Renal cortical epithelial cell (primary cell): ENCODE data around the gene HPD. TPM values are rescaled to one million over a fixed set of nuclear protein-coding genes. Genes with fewer than 3 reads are reported as not detected.

Source experiments
- DNase-seq: peaks from one replicate; pipeline ENCODE4 v3.0.0-alpha.2; 2011; ENCODE audit warnings: low read depth
- total RNA-seq: library from RNA; depleted of rRNA; stranded (reverse); fragments of >200 nt; gene quantifications from 2 replicates; pipeline ENCODE4 v1.2.3, GENCODE V29; 2014

The HPD gene
- total RNA-seq, 1 donor from 2014 or later = 2.1 TPM

DNA sequence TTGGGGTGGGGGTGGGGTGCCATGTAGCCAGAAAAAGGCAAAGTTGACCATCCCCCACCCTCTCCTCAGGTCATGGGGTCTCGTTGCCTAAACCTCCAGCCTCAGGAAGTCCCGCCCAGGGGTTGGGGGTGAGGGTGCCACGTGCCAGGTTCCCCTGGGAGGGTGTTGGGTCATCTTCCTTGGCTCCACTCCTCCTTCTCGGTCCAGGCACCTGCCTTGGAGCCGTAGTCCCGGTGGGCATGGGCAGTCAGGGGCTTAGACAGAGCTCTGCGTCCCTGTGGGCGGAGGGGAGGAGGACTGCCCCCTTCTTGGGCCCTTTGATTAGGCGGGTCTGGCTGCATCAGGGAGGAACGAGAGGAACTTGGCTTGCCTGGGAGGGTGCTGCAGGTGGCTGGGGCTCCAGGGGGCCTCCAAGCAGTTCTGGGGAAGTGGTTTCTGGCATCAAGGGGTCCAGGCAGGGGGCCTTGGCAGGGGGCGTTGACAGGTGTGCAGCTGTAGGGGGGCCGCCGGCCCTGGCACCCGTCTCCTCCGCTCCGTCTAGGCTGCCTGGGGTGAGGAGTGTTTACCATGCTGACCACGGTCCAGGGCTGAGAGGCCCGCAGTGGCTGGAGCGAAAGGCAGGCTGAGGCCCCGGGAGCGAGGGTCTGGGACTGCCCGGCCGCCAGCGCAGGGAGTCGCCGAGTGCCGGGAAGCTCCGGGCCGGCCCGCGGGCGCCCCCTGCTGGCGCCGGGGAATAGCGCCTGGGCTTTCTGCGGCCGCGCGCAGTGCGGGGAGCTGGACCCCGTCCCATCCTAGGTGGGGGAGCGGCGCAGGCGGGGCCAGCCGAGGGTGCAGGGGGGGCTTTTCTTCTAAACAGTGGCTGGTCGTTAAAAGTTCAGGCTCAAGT lies 47.0 kb downstream of the HPD start:
- DNase-seq = no peak

- no peak for DNase-seq
Observed at GRCh38 chr12:121810833-121811433, 47.7 kb downstream of the HPD start.

DNA sequence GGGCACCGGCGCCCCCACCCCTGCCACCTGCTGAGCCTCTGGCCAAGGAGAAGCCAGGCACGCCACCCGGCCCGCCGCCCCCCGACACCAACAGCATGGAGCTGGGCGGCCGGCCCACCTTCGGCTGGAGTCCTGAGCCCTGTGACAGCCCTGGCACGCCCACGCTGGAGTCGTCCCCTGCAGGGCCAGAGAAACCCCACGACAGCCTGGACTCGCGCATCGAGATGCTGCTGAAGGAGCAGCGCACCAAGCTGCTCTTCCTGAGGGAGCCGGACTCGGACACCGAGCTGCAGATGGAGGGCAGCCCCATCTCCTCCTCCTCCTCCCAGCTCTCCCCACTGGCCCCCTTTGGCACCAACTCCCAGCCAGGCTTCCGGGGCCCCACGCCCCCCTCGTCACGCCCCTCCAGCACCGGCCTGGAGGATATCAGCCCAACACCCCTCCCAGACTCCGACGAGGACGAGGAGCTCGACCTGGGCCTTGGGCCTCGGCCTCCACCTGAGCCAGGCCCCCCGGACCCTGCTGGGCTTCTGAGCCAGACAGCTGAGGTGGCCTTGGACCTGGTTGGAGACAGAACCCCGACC lies 48.3 kb downstream of the HPD start:
- no peak for DNase-seq

- no peak for DNase-seq
Observed at GRCh38 chr12:121809712-121810116, 48.9 kb downstream of the HPD start.

DNA sequence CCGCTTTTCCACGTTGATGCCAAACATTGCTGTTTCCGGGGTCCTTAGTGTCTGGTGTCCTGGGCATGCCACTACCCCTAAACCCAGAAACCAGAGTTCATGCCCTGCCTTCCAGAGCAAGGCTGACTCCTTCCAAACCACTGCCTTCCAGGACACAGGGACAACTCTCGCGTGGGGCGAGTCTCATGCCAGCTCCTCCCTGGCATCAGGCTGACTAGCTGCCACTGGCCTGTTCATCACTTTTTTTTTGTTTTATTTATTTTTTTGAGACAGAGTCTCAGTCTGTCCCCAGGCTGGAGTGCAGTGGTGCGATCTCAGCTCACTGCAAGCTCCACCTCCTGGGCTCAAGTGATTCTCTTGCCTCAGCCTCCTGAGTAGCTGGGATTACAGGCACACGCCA lies 50.0 kb downstream of the HPD start:
- DNase-seq = no peak

- DNase-seq = no peak
Observed at GRCh38 chr12:121807642-121808347, 50.9 kb downstream of the HPD start.

DNA sequence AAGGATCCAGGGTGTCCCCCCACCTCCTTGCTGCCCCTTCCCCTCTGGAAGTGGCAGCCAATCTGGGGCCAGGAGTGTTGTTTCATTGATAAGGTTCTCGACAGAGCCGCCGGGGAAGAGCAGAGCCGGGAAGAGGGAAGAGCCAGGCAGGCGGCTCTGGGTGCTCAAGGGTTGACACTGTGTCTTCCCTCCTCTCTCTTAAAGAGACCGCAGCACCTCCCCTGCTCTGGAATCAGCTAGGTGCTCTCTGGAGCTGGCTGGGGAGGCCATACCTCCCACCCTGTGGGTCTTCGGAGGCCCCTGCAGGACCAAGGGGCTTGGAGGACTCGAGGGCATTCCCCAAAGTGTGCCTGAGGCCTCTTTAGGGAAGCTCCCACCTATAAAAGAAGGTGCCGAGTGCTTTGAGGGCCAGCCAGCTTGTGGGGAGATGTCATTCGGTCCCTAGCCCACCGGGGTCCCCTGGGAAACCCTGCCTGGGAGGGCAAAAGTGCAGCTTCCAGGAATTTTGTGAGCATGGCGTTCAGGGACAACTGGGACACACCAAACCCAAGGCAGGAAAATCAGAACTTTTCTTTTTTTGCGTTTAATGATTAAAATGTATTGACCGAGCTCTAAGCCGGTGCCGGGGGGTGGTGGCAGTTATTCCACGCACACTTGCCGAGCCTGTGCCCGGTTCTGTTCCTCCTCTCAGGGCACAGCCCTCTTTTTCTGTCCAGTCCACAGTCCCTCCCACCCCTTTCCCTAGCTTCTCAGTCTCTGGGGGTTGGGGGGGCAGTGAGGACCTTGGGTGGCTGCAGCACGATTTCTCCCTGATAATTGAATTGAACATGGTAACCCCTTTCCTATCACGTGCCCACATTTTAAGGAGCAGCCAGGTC lies 51.9 kb downstream of the HPD start:
- DNase-seq = no peak

GRCh38 chr12:121806009-121806545 lies 52.6 kb downstream of the HPD start:
- DNase-seq = no peak

- no peak for DNase-seq
Observed at GRCh38 chr12:121805171-121806008, 53.3 kb downstream of the HPD start.

DNA sequence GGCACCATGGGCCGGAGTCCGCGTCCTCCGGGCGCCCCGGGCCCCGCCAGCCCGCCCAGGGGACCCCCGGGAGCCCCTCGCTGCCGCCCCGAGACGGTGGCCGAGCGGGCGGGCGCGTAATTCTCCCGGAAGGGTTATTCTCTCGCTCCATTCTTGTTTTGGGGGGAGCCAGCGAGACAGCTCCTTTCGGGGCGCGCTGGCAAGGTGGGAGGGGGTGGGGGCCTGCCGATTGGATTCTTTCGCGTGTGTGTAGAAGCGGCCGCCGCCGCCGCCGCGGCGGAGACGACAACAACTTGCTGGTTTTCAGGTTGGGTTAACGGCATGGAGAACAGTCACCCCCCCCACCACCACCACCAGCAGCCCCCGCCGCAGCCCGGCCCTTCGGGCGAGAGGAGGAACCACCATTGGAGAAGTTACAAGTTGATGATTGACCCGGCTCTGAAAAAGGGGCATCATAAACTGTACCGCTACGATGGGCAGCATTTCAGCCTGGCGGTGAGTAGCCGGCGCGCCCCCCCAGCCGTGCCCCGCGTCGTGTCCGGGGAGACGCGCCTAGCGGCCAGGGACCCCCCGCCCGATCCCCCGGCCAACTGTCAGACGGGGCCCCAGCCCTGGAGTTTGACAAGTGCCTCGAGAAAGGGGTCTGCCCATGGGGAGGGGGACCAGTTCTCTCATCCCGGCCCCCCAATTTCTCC lies 54.1 kb downstream of the HPD start:
- DNase-seq = no peak

- DNase-seq = no peak
Observed at GRCh38 chr12:121803861-121804416, 54.7 kb downstream of the HPD start, which contains the start of gene SETD1B. Gene SETD1B (plus strand): TSS chr12:121804009. CDS start chr12:121804738, 729 bp downstream.

DNA sequence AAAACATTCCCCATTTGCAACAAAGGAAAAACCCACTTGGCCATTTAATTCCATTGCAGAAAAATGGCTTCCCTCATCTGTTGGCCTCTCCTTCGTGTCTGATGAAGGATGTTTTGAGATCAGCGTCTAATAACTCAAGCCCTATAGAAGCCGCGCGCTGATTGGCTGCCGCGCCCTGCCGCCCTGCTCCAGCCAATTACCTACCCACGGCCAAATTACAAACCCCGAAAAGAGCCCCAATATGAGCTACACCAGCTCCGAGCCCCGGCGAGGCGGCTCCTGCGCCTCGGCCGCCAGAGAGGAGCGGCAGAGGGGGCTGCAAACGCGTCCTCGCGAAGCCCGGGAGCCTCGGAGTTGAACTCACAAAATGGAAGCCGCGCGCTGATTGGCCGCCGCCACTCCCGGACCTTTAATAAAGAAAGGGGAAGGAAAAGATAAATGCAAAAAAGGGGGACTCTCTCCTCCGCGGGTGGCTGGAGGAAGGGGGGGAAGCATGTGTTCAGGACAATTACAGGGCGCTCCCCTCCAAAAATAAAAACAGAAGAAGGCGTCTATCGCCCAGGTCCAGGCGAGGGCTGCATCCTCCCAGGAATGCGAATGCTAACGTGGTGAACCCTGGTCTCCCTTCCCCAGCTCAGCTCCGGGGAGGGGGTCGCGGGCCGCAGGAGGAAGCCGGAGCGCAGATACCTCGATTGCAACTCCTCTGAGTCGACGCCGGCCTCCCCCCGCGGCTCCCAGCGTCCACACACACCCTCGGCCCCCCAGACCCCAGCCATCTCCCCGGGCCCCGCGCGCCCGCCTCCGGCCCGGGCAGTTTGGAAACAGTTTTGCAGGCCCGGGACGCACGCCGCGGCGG lies 55.6 kb downstream of the HPD start:
- DNase-seq = peak; percentile 88

DNA sequence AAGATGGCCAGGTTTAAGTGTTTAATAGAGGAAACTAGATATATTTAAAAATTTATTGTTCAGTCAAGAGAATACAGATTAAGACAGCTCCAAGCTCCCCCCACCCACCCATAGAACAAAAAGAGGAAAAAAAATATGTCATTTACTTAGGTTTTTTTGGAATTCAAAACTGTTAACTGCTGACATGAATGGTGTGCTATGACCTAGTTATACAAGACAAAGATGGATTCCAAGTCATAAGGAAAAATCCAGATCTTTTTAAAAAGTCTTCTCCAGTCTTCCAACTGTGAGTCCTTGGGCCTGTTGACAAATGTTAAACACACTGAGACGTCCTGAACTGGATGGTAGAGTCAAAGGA lies 56.2 kb downstream of the HPD start:
- no peak for DNase-seq

- DNase-seq = no peak
Observed at GRCh38 chr12:121801595-121802484, 56.8 kb downstream of the HPD start.

DNA sequence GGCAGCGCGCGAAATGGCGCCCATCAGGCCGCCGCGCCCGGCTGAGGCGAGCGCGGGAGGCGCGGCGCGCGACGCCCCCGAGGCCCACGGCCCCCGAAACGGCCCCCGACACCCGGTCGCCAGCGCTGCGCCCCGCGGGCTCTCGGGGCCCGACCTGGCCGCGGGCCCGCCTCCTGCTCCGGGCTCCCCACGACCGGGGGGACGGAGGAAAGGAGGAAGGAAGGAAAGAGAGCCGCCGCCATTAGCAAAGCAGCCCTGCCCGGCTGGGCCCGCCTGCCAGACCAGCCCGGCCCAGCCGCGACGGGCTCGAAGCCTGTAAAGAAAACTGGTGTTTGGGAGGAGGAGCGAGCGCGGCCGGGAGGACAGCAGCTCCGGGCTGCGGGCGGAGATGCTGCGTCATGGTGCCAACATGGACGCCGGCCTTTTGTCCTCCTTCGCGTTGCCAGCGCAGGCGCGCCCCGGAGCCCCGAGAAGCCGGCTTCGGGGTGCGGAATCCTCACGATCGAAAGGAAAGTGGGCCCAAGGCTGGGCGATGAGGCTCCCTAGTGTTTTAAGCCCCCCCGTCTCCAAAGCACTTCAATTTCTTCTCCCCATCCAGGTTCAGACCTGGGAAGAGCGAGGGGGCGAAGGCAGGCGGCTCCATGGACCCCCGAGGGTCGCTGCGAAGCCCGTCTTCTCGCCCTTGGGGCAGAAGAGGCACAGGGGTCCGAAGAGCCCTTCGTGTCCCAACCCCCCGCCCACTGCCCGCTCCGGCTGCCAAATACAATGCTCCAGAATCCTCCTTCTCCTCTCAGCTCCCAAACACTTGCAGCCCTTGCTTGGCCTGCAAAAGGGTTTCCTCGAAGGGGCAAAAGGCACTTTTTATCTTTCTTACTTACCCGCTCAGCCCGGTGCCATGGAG lies 57.7 kb downstream of the HPD start:
- DNase-seq = peak; percentile 50
